ENCODE data around the gene CPN1.

DNA sequence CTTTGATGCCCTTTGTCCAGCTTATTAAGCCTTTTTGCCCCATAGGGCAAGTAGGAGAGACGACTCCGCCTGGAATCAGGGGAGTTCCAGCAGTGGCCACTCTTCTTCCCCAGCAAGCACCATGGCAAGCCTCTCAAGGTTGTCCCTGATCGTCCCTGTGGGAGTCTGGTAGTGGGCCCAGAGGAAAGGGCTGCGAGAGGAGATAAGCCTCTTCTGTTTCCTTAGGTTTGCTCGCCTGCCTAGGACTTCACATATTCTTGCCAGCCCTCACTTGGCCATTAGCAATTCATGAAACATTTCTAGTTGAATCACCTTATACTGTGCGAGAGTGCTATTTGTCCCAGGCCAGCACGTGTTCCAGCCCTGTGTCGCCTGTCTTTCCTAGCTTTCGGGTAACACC lies 47.8 kb upstream of the CPN1 start:
- TF ChIP-seq, protein P1, sequence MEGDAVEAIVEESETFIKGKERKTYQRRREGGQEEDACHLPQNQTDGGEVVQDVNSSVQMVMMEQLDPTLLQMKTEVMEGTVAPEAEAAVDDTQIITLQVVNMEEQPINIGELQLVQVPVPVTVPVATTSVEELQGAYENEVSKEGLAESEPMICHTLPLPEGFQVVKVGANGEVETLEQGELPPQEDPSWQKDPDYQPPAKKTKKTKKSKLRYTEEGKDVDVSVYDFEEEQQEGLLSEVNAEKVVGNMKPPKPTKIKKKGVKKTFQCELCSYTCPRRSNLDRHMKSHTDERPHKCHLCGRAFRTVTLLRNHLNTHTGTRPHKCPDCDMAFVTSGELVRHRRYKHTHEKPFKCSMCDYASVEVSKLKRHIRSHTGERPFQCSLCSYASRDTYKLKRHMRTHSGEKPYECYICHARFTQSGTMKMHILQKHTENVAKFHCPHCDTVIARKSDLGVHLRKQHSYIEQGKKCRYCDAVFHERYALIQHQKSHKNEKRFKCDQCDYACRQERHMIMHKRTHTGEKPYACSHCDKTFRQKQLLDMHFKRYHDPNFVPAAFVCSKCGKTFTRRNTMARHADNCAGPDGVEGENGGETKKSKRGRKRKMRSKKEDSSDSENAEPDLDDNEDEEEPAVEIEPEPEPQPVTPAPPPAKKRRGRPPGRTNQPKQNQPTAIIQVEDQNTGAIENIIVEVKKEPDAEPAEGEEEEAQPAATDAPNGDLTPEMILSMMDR (IDR thresholded peaks at IDR 0.05; ENCODE audit: low read depth, low read length), result no peak
- TF ChIP-seq EZH2phosphoT487 (IDR thresholded peaks at IDR 0.05; ENCODE audit: low read depth), result no peak
